Ishikawa (cell line): ENCODE measurements around the gene ACTG1.

Experiments
- EP300 ChIP-seq: IDR thresholded peaks from 2 replicates; pipeline ENCODE4 v1.6.1; 2012; ENCODE audit warnings: borderline replicate concordance
- MAX ChIP-seq: IDR thresholded peaks from 2 replicates; pipeline ENCODE4 v1.6.1; 2012

- TF ChIP-seq EP300 (no peak), MAX (peak; percentile 72; the same call in 1 of the 2 replicates)
Observed at GRCh38 chr17:81519284-81520020, 6.9 kb upstream of the ACTG1 start.
